Measurements from ENCODE around the gene PLCZ1.
"Not testable (repeated sequence)": the region's sequence is repeated elsewhere in the genome, so short reads cannot be mapped to it uniquely, and the experiment has no call there.

PLCZ1 gene, protein sequence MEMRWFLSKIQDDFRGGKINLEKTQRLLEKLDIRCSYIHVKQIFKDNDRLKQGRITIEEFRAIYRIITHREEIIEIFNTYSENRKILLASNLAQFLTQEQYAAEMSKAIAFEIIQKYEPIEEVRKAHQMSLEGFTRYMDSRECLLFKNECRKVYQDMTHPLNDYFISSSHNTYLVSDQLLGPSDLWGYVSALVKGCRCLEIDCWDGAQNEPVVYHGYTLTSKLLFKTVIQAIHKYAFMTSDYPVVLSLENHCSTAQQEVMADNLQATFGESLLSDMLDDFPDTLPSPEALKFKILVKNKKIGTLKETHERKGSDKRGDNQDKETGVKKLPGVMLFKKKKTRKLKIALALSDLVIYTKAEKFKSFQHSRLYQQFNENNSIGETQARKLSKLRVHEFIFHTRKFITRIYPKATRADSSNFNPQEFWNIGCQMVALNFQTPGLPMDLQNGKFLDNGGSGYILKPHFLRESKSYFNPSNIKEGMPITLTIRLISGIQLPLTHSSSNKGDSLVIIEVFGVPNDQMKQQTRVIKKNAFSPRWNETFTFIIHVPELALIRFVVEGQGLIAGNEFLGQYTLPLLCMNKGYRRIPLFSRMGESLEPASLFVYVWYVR

DNA sequence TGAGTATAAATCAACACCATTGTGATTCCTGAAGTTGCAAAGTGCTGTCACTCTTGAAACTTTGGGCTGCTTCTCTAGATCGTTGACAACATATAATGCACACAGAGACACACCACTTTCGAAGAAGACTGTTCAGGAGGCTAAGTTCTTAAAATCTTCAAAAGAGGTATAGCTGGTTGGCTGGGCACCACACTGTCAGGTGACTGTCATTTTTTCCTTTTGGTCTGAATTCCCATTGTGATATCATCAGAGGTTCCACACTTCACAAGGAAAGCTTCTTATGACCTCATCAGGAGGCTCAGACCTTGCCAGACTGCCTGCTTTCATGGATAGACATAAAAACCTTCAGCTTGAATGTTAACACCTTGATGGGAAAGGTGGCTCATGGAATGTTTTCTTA, at the start of gene PLCZ1, which contains the start of gene CAPZA3:
PLCZ1 (minus strand) TSS at position 194 of the 400 bp plus-strand sequence. CDS start 641 bp downstream, outside the sequence.
CAPZA3 (plus strand) TSS at position 301 of the 400 bp plus-strand sequence. CDS start 150 bp downstream, outside the sequence.
- TF ChIP-seq, protein P1, sequence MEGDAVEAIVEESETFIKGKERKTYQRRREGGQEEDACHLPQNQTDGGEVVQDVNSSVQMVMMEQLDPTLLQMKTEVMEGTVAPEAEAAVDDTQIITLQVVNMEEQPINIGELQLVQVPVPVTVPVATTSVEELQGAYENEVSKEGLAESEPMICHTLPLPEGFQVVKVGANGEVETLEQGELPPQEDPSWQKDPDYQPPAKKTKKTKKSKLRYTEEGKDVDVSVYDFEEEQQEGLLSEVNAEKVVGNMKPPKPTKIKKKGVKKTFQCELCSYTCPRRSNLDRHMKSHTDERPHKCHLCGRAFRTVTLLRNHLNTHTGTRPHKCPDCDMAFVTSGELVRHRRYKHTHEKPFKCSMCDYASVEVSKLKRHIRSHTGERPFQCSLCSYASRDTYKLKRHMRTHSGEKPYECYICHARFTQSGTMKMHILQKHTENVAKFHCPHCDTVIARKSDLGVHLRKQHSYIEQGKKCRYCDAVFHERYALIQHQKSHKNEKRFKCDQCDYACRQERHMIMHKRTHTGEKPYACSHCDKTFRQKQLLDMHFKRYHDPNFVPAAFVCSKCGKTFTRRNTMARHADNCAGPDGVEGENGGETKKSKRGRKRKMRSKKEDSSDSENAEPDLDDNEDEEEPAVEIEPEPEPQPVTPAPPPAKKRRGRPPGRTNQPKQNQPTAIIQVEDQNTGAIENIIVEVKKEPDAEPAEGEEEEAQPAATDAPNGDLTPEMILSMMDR (IDR thresholded peaks at IDR 0.05; ENCODE audit: borderline replicate concordance, control extremely low read depth, extremely low read depth, insufficient read depth, missing control alignments) = no peak
- DNase-seq (ENCODE audit: low spot score) = no peak
- in situ Hi-C loops (cut with MboI; ENCODE audit: low sequenced_read_pairs, unreplicated experiment) = no loop called here

DNA sequence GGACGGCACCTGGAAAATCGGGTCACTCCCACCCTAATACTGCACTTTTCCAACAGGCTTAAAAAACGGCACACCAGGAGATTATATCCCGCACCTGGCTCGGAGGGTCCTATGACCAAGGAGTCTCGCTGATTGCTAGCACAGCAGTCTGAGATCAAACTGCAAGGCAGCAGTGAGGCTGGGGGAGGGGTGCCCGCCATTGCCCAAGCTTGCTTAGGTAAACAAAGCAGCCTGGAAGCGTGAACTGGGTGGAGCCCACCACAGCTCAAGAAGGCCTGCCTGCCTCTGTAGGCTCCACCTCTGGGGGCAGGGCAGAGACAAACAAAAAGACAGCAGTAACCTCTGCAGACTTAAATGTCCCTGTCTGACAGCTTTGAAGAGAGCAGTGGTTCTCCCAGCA, 47.7 kb upstream of the PLCZ1 start:
- DNase-seq (ENCODE audit: low spot score); in situ Hi-C loops (cut with MboI; ENCODE audit: low sequenced_read_pairs, unreplicated experiment): not testable (repeated sequence)

DNA sequence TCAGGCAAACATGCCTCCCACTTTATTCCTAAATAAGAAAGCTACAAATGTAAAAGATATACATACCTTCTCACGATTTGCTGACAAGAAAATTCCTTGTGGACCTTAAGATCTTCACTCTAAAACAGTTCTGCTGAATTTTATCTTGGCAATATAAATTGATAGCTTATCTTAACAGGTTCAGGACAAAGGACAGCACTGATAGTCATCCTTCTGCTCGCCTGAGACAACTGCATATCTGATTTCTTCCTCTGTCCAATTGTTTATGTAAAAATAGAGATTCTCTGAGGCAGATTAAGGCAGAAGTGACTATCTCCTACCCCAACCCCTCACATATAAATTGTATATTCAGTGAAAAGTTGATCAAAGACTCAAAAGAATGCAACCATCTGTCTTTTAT, 45.0 kb upstream of the PLCZ1 start:
- TF ChIP-seq, protein P1 (IDR thresholded peaks at IDR 0.05; ENCODE audit: borderline replicate concordance, control extremely low read depth, extremely low read depth, insufficient read depth, missing control alignments) = no peak
- in situ Hi-C loops (cut with MboI; ENCODE audit: low sequenced_read_pairs, unreplicated experiment) = no loop called here
- no peak for DNase-seq (ENCODE audit: low spot score)

DNA sequence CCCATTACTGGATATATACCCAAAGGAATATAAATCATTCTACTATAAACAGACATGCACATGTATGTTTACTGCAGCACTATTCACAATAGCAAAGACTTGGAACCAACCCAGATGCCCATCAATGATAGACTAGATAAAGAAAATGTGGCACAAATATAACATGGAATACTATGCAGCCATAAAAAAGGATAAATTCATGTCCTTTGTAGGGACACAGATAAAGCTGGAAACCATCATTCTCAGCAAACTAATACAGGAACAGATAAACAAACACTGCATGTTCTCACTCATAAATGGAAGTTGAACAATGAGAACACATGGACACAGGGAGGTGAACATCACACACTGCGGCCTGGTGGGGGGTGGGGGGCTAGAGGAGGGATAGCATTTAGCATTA, 28.7 kb upstream of the PLCZ1 start:
- in situ Hi-C loops (cut with MboI; ENCODE audit: low sequenced_read_pairs, unreplicated experiment); DNase-seq (ENCODE audit: low spot score): not testable (repeated sequence)

DNA sequence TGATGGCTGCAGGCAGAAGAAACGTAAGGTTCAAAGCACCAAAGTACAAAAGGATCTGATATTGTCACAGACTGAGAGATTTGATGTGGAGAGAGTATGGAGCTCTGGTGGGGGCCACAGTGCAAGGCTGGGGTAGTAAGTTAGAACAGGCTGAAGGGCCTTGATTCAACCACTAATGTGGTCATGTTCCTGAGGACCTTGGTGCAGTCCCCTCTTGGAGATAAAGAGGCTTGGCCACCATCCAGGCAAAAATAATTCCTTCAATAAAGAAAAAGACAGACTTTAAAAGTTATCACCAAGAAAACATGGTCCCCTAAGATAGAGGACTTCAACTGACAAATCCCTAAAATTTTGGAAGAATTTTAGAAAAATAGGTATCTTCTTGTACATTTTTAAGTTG, 17.5 kb upstream of the PLCZ1 start:
- DNase-seq (ENCODE audit: low spot score) = no peak
- in situ Hi-C loops (cut with MboI; ENCODE audit: low sequenced_read_pairs, unreplicated experiment) = no loop called here
- TF ChIP-seq, protein P1 (IDR thresholded peaks at IDR 0.05; ENCODE audit: borderline replicate concordance, control extremely low read depth, extremely low read depth, insufficient read depth, missing control alignments) = no peak

DNA sequence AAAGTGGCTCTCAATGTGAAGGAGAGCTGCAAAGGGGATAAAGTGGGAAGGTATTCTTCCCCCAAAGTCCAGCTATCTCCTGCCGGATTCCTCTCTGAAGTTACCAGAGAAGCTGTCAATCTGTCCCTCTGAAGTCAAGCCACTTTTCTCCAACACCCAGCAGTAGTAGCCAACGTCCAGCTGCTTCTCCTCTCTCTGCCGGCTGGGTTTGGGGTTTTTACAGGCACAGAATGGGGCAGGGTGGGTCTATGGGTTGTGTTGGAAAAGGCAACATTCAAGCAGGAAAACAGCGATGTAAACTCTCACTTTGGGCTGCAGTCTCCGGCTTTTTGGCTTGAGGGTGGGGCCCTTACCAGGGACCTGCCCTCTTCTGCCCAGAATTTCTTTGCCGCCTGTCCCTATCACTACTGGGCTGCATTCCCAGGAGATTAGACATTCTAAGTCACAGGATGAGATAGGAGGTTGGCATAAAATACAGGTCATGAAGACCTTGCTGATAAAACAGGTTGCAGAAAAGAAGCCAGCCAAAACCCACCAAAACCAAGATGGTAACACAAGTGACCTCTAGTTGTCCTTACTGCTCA, 16.4 kb upstream of the PLCZ1 start:
- in situ Hi-C loops (cut with MboI; ENCODE audit: low sequenced_read_pairs, unreplicated experiment) = no loop called here
- no peak for DNase-seq (ENCODE audit: low spot score)
- TF ChIP-seq, protein P1 (IDR thresholded peaks at IDR 0.05; ENCODE audit: borderline replicate concordance, control extremely low read depth, extremely low read depth, insufficient read depth, missing control alignments) = no peak

DNA sequence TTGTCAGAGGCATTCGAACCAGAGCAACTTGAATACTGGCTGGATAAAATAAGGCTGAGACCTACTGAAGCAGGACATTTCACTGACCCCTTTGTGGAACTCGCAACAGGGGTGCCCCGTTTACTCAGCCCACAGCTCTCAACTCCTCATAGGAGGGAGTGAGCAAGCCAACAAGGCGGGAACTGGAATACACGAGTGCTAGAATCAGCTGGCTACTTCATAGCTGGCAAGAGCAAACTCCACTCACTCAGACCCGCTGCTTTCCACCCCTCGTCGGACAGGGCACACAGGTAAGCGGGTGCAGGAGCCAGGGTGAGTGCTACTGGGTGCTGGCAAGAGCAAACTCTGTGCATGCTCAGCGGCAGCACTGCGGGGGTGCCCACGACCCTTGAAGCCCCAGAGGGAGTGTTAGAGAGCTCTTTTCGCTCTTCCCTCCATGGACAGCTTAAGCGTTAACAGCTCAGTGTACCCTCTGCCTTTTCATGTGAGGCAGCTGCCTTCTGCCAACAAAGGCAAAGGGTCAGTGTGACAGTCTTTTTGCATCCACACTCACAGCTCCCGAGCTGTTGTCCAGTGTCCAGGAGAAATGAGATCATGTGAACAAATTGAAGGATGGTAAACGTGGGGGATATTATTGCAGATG, 15.8 kb upstream of the PLCZ1 start:
- no peak for DNase-seq (ENCODE audit: low spot score)
- in situ Hi-C loops (cut with MboI; ENCODE audit: low sequenced_read_pairs, unreplicated experiment) = no loop called here
- TF ChIP-seq, protein P1 (IDR thresholded peaks at IDR 0.05; ENCODE audit: borderline replicate concordance, control extremely low read depth, extremely low read depth, insufficient read depth, missing control alignments) = no peak
